Cerebellar nuclear complex (tissue), 1 donor: Measurements from ENCODE around the gene PTPN5.
"Not testable (repeated sequence)": the region's sequence is repeated elsewhere in the genome, so short reads cannot be mapped to it uniquely, and the experiment has no call there.

Experiments used
- DNase-seq, 2 experiments: peaks; one replicate each; lab custom pipeline; 2025; lab: John Stamatoyannopoulos, UW

Gene PTPN5

DNA sequence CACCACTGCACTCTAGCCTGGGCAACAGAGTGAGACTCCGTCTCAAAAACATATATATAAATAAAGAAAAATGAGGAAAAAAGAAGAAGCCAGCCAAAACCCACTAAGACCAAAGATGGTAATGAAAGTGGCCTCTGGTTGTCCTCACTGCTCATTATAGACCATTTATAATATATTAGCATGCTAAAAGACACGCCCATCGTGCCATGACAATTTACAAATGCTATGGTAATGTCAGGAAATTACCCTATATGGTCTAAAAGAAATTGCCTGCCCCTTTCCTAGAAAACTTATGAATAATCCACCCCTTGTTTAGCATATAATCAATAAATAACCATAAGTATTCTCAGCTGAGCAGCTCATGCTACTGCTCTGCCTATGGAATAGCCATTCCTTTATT, 109.1 kb downstream of the PTPN5 start:
- DNase-seq, result no peak

DNA sequence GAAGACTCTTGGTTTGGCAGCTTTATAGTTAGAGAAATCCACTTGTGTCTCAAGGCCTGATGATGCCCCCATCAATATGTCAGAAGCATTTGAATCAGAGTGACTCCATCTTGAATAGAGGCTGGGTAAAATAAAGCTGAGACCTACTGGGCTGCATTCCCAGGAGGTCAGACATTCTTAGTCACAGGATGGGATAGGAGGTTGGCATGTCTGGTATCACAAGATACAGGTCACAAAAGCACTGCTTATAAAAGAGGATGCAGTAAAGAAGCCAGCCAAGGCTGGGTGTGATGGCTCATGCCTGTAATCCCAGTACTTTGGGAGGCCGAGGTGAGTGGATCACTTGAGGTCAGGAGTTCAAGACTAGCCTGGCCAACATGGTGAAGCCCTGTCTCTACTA, 109.6 kb downstream of the PTPN5 start:
- not testable (repeated sequence) for DNase-seq
